Measurements from ENCODE around the gene CDK14. TPM values are rescaled to one million over a fixed set of nuclear protein-coding genes. Genes with fewer than 3 reads are reported as not detected.

CDK14 gene
- total RNA-seq, 1 experiment from 2014 or later = 39.1 TPM

DNA sequence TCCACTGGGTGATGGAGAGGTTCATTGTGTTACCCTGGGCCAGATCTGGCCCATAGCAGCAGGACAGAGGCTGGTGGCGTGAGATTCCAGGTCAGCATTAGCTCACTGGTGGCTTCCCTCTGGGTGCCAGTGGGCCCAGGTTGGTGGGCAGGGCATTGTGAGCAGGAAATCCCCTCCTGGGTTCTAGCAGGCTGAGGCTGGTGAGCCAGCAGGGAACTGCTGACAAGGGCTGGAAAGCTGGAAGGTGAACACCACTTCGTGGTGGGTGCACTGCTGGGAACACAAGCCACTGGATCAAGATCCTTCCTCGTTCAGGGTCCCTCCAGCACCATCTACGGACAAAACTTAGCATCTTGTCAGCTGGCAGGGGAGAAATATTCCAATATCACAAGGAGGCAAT lies 408.9 kb downstream of the CDK14 start:
- no TSS peak for BruUV-seq (replicated peaks)

GRCh38 chr7:91005841-91006240 lies 409.7 kb downstream of the CDK14 start:
- intact Hi-C loops (cut with micrococcal nuclease; ENCODE audit: unreplicated experiment) = no loop called here

More for the DNA sequence above, 408.9 kb downstream of the CDK14 start:
- no peaks in the 10 kb centered on the region for H3K9me3 ChIP-seq (ENCODE audit: insufficient read depth, low read depth)
- no peaks in the 10 kb centered on the region for H3K9me2 ChIP-seq (ENCODE audit: insufficient read depth)
- no peaks in the 10 kb centered on the region for H3K4me1 ChIP-seq (replicated peaks; ENCODE audit: insufficient read depth)
- H3K4me2 ChIP-seq = no peak overlapping the region
- no peak for TF ChIP-seq EZH2 (IDR thresholded peaks at IDR 0.05; ENCODE audit: low read depth)
- TF ChIP-seq, protein P1, sequence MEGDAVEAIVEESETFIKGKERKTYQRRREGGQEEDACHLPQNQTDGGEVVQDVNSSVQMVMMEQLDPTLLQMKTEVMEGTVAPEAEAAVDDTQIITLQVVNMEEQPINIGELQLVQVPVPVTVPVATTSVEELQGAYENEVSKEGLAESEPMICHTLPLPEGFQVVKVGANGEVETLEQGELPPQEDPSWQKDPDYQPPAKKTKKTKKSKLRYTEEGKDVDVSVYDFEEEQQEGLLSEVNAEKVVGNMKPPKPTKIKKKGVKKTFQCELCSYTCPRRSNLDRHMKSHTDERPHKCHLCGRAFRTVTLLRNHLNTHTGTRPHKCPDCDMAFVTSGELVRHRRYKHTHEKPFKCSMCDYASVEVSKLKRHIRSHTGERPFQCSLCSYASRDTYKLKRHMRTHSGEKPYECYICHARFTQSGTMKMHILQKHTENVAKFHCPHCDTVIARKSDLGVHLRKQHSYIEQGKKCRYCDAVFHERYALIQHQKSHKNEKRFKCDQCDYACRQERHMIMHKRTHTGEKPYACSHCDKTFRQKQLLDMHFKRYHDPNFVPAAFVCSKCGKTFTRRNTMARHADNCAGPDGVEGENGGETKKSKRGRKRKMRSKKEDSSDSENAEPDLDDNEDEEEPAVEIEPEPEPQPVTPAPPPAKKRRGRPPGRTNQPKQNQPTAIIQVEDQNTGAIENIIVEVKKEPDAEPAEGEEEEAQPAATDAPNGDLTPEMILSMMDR (conservative IDR thresholded peaks at IDR 0.05) = no peak
- ChIA-PET POLR2A (ENCODE audit: unreplicated experiment) (no interaction called here), CTCF (no interaction called here)
- no peak overlapping the region for H3K27ac ChIP-seq
- H3K79me2 ChIP-seq (ENCODE audit: low read depth) = no peaks in the 10 kb centered on the region
- no peak for DNase-seq
- no peaks in the 10 kb centered on the region for H3F3A ChIP-seq (ENCODE audit: insufficient read depth, low read depth)
- no peak overlapping the region for H3K4me3 ChIP-seq
- H2AFZ ChIP-seq = no peak overlapping the region
- H3K27me3 ChIP-seq (ENCODE audit: insufficient read depth, low read depth) = no peaks in the 10 kb centered on the region
- intact Hi-C loops (cut with micrococcal nuclease; ENCODE audit: unreplicated experiment) = no loop called here
- H3K36me3 ChIP-seq (ENCODE audit: low read depth) = no peaks in the 10 kb centered on the region
- H4K20me1 ChIP-seq (ENCODE audit: insufficient read depth) = no peaks in the 10 kb centered on the region

GRCh38 chr7:91007371-91007770 lies 411.2 kb downstream of the CDK14 start:
- Histone ChIP-seq H3K9me2 (ENCODE audit: insufficient read depth) (no peaks in the 10 kb centered on the region), H3K4me3 (no peak overlapping the region), H3K27ac (no peak overlapping the region), H2AFZ (no peak overlapping the region), H3F3A (ENCODE audit: insufficient read depth, low read depth) (no peaks in the 10 kb centered on the region), H3K4me2 (no peak overlapping the region), H3K79me2 (ENCODE audit: low read depth) (no peaks in the 10 kb centered on the region), H3K9me3 (ENCODE audit: insufficient read depth, low read depth) (no peaks in the 10 kb centered on the region), H3K36me3 (ENCODE audit: low read depth) (no peaks in the 10 kb centered on the region), H3K4me1 (replicated peaks; ENCODE audit: insufficient read depth) (no peaks in the 10 kb centered on the region), H3K27me3 (ENCODE audit: insufficient read depth, low read depth) (no peaks in the 10 kb centered on the region), H4K20me1 (ENCODE audit: insufficient read depth) (no peaks in the 10 kb centered on the region)
- intact Hi-C loops (cut with micrococcal nuclease; ENCODE audit: unreplicated experiment) = no loop called here
- no TSS peak for BruUV-seq (replicated peaks)
- POLR2A ChIA-PET (ENCODE audit: unreplicated experiment) = no interaction called here
- no peak for DNase-seq
- TF ChIP-seq, protein P1 (conservative IDR thresholded peaks at IDR 0.05) = no peak
- no peak for TF ChIP-seq EZH2 (IDR thresholded peaks at IDR 0.05; ENCODE audit: low read depth)
- CTCF ChIA-PET = no interaction called here

More at GRCh38 chr7:91005841-91006240, 409.7 kb downstream of the CDK14 start:
- Histone ChIP-seq H3K4me1 (replicated peaks; ENCODE audit: insufficient read depth) (no peaks in the 10 kb centered on the region), H3K36me3 (ENCODE audit: low read depth) (no peaks in the 10 kb centered on the region), H3K79me2 (ENCODE audit: low read depth) (no peaks in the 10 kb centered on the region), H3K4me3 (no peak overlapping the region), H3F3A (ENCODE audit: insufficient read depth, low read depth) (no peaks in the 10 kb centered on the region), H3K27me3 (ENCODE audit: insufficient read depth, low read depth) (no peaks in the 10 kb centered on the region), H4K20me1 (ENCODE audit: insufficient read depth) (no peaks in the 10 kb centered on the region), H2AFZ (no peak overlapping the region), H3K27ac (no peak overlapping the region), H3K4me2 (no peak overlapping the region), H3K9me3 (ENCODE audit: insufficient read depth, low read depth) (no peaks in the 10 kb centered on the region), H3K9me2 (ENCODE audit: insufficient read depth) (no peaks in the 10 kb centered on the region)
- CTCF ChIA-PET = no interaction called here
- DNase-seq = no peak
- BruUV-seq (replicated peaks) = no TSS peak
- no peak for TF ChIP-seq EZH2 (IDR thresholded peaks at IDR 0.05; ENCODE audit: low read depth)
- TF ChIP-seq, protein P1 (conservative IDR thresholded peaks at IDR 0.05) = no peak
- POLR2A ChIA-PET (ENCODE audit: unreplicated experiment) = no interaction called here
